C4-2B (cell line): ENCODE measurements around the gene FAM174C.

ENCODE experiments used
- ZFX ChIP-seq: fragments of 450-650 bp; IDR thresholded peaks from 2 replicates; pipeline ENCODE4 v1.6.1; 2017
- TF ChIP-seq, protein P1 (sequence below): fragments of 450-650 bp; conservative IDR thresholded peaks from 2 replicates; pipeline ENCODE4 v1.5.1; 2017; ENCODE audit warnings: mild to moderate bottlenecking

DNA sequence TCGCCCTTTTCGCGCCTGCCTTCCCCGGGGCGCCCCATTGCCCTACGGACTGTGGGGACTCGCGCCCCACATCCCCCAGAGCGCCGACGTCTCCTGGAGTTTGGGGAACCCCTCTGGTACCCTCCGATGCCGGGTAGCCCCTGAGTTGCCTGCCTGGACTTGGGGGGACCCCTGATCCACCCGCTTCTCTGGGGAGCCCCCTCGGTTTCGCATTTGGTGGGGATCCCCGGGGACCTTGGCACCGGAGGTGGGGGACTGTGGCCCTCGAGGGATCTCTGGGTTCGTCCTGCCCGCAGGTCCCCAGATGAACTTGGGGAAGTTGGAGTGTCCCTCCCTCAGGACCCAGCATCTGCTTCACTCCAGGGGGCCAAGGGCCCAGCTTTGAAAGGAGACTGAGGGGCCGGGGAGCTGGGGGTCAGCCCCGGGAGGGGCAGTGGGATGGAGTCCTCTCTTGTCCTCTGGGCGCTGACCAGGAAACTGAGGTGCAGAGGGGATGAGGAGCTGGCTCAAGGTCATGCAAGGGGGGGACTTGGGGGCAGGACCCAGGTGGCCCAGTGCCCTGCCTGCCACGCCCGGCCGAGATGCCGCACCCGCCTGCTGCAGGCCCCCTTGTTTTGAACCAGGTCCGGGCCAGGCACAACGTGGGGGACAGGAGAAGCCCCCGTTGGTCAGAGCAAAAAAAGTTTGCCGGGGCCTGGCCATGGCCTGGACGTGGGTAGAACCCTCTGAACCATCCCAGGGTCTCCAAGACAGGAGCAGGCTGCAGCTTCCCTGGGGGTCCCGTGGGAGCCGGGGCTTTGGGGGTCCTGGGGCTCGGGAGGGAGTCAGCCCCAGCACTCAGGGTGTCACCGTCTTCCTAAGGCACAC is 11.4 kb downstream of the FAM174C start:
- TF ChIP-seq, protein P1, sequence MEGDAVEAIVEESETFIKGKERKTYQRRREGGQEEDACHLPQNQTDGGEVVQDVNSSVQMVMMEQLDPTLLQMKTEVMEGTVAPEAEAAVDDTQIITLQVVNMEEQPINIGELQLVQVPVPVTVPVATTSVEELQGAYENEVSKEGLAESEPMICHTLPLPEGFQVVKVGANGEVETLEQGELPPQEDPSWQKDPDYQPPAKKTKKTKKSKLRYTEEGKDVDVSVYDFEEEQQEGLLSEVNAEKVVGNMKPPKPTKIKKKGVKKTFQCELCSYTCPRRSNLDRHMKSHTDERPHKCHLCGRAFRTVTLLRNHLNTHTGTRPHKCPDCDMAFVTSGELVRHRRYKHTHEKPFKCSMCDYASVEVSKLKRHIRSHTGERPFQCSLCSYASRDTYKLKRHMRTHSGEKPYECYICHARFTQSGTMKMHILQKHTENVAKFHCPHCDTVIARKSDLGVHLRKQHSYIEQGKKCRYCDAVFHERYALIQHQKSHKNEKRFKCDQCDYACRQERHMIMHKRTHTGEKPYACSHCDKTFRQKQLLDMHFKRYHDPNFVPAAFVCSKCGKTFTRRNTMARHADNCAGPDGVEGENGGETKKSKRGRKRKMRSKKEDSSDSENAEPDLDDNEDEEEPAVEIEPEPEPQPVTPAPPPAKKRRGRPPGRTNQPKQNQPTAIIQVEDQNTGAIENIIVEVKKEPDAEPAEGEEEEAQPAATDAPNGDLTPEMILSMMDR, result no peak
- TF ChIP-seq ZFX, result no peak
